ENCODE measurements around the gene HMGCS2.
A peak's percentile ranks its signal among the peaks of the same experiment; 100 is the strongest.
"Not testable (repeated sequence)": the region's sequence is repeated elsewhere in the genome, so short reads cannot be mapped to it uniquely, and the experiment has no call there.

Gene HMGCS2

DNA sequence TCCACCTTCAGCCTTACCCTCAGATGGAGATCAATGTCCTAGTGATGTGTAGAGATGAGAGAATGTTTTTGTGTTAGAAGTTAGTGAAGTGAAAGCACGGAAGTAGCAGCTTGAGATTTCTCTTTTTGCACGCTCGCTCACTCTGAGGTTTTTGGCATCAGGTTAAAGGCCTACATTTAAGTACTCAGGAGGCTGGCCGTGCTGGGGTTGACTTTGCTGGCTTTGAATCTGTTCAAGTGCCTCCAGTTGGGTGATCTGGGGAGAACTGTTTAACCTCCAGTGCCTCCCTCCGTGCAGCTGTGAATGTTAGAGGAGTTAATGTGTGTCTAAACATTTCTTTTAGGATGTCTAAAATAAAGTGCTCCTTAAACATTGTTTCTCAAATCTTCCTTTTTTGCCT lies 43.1 kb downstream of the HMGCS2 start:
- no peak for DNase-seq

DNA sequence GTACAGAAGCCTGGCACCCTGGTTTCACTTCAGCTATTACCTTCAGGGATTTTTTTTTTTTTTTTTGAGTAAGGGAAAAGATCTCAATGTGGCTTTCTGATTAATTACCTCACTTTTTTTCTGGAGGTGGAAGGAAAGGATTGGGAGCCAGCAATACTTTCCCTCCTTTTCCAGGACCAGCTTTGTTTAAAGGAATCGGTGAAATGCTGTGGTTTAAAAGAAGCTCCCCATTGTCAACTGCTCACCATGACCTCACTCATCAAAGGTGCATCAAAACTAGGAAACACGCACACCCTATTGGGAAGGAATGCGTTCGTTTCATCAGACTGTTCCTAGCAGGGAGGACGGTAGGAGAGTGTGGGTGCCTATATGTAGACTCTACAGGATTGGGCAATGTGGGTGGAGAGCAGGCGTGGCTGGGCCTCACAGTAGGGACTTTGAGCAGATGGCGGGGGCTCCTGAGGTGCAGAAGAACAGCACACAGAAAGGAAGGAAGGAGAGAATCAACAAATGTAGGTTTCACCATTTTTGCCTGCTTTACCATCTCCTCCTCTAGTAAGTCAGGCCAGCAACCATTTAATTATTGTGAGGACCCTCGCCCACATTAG lies 44.0 kb downstream of the HMGCS2 start:
- DNase-seq, result no peak

DNA sequence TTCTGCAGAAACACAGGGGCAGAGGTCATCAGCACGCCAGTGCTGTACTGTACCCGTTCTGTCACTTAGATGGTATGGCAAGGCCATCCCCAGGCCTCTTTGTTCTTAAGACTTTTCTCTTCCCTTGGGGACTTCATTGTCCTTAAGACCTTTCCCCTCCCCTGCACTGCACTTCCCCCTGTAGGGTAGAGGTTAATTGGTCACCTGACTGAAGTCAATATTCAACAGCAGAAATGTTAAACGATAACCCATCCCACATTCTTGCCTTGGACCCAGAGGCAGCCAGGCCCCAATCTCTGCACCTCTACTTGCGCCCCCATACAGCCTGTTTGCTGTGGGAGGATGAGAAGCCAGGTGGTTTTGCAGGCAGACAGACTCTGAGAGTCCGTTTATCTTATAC lies 46.8 kb downstream of the HMGCS2 start:
- no peak for DNase-seq

DNA sequence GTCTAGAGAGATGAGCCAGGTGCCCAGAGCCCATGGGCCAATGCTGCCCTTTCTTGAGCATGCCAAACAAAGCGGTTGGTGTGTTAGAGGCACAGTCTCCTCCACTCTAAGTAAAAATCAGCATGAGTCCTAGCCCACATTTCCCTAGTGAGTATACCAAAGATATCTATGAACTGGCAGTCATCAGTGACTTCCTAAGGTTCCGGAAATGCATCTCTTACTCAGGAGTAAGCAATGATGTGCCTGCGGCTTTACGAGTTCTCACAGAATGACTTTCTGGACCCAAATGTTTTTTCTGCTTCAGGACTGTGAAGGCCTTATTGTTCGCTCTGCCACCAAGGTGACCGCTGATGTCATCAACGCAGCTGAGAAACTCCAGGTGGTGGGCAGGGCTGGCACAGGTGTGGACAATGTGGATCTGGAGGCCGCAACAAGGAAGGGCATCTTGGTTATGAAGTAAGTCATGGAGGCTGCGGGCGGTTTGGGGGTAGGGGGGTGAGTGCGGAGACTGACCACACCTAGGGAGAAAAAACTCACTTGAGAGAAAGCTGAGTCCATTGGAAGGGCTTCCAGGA lies 47.8 kb downstream of the HMGCS2 start:
- DNase-seq, result no peak

DNA sequence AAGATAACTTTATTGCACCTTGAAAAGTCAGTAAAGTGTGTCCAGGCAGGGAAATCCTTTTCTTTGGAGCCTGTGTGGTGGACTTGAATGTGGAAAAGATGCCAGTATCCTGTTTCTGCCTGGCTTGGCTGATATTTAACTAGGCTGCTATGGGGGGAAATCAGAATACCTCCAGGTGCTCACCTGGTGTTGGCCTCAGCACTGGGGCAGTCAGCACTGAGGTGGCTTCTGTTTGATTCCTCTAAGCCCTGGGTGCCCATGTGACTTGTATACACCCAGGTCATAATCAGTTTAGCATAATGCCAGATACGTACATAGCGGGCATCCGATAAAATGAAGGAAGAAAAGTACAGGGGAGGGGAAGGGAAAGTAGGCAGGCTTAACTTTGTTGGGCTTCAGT lies 49.7 kb downstream of the HMGCS2 start:
- no peak for DNase-seq

DNA sequence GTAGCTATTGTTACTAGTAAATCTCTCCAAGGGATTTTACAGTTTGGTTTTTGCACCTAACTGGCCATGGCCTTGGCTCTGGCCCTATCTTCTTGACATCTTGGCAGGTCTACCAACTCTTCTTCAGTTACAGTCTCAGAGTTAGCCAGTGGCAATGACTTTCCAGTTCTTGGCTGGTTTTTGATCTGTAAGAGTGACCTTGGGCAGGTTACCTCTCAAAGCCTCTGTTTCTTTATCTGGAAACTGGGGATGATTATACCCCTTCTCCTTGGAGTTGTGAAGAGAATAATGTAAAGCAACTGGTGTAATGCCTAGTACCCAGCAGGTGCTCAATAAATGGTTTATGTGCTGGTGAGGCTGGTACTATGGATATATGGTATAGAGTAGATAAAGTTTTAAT lies 50.3 kb downstream of the HMGCS2 start:
- no peak for DNase-seq

DNA sequence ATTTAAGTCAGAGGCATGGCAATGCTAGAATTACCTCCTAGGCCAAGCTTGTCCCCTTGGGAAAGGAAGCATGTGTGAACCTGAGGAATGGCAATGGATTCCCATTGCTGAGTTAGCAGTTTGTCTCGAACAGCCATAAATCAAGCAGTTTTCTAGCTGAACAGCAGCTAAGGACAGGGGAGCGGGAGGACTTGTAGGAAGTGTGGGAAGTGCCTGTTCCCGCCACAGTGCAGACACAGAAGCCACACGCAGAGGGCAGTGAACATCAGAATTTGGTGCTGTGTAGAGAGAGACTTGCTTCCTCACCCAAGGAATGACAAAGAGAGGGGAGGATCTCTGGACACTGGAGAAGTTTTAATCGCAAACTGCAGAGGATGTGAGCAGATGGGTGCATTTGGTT lies 53.2 kb downstream of the HMGCS2 start:
- no peak for DNase-seq

DNA sequence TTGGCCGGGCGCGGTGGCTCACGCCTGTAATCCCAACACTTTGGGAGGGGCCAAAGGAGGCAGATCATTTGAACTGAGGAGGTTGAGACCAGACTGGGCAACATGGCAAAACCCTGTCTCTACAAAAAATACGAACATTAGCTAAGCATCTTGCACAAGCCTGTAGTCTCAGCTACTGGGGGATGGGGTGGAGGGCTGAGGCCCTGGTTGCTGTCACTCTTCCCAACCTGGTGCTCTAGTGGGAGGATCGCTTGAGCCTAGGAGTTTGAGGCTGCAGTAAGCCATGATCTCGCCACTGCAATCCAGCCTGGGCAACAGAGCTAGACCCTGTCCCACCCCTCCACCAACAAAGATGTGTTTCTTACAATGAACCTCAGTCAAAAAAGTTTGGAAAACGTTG lies 54.1 kb downstream of the HMGCS2 start:
- no peak for DNase-seq

DNA sequence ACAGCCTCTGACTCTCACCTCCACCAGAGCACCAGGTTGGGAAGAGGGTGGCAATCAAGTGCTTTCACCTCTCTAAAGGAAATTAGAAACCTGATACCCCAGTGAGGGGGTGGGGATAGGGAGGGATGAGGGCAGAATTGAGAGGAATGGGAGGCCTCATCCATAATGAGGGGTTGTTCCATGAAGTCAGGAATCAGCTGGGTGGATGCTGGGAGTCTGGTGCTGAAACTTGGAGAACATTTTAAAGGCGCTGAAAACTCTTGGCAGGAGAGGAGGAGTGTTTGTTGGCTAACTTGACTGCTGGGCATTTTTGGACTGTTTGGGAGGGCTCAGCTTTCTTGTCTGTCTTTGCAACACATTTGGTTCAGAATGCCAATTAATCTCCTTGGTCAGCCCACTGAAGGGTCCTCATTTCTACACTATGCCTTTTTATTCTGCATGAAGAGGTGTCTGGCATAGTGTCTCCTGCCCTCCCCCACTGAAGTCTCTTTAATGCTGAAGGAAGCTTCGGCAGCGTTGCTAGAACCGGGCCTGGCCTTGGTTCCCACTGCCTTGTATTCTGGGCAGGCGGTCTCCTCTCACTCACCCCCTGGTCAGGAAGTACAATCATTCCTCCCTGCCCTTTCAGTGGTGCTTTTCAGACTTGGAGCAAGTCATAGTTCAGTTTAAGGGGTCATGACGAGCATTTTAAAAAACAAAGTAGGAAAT lies 54.8 kb downstream of the HMGCS2 start:
- no peak for DNase-seq

DNA sequence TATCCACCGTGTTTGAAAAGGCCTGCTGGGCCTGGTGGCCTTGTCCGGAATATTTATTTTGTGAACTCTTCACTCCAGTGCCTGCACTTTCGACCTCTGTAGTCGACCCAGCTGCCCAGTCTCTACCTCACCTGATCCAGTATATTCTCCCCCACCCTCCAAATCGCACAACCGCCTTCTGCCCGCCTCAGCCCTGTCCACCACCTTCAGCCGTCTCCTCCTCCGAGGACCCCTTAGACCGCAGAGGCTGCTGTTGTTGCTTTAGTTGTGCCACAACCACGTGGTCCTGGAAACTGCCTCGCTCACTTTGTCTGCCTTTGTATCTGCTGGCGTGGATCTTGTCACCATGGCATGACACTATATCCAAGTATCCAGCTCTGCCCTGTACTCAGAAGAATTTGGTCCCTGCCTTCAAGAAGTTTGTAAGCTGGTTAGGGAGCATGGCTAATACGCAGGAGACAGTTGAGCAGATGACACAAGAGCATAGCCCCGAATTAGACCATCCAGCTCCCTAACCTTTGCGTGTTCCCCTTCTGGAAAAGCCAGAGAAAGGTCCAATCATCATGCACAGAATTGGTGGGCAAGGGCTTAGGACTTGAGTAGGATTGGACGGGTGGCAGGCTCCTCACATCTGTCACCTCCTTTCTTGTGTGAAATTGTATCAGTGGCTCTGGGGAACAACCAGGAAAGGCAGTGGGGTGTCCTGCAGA lies 55.5 kb downstream of the HMGCS2 start:
- no peak for DNase-seq

DNA sequence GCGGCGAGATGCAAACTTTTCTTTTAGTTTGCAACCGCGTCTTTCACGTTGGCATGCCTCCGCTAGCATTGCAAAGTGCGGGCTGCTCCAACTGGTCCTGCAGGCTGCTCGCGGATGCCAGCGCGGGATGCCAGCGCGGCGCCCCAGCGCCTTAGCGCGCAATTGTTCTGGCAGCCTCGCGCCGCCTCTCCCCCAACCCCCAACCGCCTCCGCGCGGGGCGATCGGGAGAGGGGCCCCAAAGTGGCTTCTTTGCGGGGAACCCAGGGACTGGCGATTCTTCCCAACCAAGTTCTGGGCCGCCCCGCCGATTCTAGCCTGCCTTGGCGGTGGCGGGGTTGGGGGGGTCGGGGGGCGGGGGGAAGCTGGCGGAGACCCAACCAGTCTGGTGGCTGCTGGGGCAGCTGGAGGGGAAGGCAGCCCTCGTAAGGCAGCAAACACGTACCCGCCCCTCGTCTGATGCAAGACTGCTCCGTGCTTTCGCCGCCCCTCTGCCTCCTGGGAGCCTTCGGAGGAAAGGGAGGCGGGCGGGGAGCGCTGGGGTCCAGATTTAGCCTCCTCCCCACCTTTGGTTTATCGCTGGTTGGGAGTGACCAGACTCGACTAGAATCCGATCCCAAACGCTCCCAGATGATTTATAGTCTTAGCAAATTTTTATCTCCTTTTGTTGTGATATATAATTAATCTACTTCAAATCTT lies 56.2 kb downstream of the HMGCS2 start:
- DNase-seq, result peak; percentile 18

DNA sequence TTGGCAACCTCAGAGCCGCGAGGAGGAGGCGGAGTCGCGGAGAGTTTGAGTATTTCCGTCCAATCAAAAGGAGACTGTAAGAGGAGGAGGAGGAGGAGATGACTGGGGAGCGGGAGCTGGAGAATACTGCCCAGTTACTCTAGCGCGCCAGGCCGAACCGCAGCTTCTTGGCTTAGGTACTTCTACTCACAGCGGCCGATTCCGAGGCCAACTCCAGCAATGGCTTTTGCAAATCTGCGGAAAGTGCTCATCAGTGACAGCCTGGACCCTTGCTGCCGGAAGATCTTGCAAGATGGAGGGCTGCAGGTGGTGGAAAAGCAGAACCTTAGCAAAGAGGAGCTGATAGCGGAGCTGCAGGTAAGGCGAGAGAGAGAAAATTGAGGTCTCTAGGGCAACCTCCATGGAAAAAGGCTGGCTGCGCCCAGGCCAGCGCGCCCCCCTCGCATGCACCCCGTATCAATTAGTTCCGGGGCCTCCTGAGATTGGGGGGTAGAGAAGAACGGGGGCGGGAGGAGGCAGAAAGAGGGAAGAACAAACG lies 56.8 kb downstream of the HMGCS2 start, which contains the start of gene PHGDH:
TSS of gene PHGDH (plus strand) at position 131 of the 538 bp plus-strand sequence. CDS start at position 220, 89 bp downstream.
- peak; percentile 39 for DNase-seq

DNA sequence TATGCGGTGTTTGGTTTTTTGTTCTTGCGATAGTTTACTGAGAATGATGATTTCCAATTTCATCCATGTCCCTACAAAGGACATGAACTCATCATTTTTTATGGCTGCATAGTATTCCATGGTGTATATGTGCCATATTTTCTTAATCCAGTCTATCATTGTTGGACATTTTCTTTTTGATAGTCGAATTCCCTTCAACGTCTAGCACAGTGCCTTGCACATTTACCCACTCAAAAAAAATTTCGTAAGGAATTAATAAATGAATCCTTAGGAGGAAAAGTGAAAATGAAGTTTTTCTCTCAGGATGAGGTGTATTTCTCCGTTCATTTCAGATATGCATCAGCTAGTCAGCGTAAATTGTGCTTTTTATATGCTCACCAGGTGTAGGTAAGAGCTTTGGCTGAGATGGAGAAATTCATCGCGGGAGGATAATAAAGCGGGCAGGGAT lies 57.3 kb downstream of the HMGCS2 start:
- not testable (repeated sequence) for DNase-seq

DNA sequence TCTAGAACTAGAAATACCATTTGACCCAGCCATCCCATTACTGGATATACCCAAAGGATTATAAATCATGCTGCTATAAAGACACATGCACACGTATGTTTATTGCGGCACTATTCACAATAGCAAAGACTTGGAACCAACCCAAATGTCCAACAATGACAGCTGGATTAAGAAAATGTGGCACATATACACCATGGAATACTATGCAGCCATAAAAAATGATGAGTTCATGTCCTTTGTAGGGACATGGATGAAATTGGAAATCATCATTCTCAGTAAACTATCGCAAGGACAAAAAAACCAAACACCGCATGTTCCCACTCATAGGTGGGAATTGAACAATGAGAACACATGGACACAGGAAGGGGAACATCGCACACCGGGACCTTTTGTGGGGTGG lies 62.1 kb downstream of the HMGCS2 start:
- DNase-seq, result not testable (repeated sequence)

DNA sequence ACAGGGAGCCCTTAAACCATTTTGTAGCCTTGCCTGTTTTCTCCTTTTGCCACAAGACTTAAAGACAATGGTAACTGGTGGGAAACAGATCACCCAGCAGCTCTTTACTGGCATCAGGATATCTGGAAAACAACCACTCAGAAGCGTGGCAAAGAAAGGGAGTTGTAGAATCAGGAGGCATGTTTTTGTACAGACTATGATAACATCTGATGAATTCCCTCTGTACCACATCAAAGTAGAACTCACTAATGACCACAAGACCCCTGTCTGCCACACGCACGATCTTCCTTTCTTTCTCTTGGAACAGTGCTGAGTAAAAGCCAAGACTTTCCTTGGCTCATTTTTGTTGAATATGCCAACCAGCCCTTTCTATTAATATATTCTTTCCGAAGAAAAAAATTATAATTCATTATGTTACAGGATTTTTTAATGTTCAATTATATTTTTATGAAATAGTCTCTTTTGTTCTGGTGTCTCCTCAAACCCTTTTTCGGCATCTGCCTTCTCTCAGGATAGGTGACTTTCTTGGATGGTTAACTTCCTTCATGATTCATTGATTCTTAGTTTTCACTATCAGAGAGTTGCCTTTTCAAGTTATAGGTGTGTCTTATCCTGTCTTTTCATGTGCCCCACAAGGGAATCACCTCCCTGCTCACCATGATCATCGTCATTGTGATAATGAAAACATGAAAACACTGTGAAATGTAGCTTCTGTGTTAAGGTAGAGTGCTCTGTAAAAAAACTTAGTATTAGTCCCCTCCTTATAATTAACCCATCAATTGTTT lies 64.8 kb downstream of the HMGCS2 start:
- DNase-seq, result no peak

DNA sequence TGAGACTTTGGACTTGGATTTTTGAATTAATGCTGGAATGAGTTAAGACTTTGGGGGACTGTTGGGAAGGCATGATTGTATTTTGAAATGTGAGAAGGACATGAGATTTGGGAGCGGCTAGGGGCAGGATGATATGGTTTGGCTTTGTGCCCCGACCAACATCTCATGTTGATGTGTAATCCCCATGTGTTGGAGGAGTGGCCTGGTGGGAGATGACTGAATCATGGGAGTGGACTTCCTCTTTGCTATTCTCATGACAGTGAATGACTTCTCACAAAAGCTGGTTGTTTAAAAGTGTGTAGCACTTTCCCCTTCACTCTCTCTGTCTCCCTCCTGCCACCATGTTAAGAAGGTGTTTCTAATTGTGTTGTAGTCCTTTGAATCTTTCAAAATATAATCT lies 66.3 kb downstream of the HMGCS2 start:
- DNase-seq, result no peak

DNA sequence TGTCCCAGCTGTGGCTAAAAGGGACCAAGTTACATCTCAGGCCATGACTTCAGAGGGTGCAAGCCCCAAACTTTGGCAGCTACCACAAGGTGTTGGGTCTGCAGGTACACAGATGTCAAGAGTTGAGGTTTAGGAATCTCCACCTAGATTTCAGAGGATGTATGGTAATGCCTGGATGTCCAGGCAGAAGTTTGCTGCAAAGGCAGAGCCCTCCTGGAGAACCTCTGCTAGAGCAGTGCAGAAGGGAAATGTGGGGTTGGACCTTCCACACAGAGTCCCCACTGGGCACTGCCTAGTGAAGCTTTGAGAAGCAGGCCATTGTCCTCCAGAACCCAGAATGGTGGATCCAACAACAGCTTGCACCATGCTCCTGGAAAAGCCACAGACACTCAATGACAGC lies 67.0 kb downstream of the HMGCS2 start:
- DNase-seq, result no peak

DNA sequence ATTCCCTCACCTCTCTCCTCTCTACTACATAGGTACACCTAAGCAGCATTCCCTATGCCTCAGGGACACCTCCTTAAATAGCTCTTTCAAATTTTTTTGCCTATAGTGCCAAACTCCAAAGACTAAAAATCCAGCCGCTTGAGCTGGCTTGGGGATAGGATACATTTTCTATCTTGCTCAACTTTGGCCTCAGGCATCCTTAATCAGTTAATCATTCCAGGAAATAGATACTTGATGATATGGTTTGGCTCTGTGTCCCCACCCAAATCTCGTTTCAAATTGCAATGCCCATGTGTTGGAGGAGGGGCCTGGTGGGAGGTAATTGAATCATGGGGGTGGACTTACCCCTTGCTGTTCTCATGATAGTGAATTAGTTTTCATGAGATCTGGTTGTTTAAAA lies 68.4 kb downstream of the HMGCS2 start:
- DNase-seq, result no peak

All from NCI-H2029 treated with DMSO at 0.1 percent for 48 hours (cell line).